HCEC 1CT (cell line): Measurements from ENCODE around the gene FBH1.
"Not testable (repeated sequence)": the region's sequence is repeated elsewhere in the genome, so short reads cannot be mapped to it uniquely, and the experiment has no call there.

Experiments used
- DNase-seq: peaks from one replicate; pipeline ENCODE4 v3.0.0-alpha.2; 2017

Gene FBH1

GRCh38 chr10:5943536-5943935 is 53.5 kb downstream of the FBH1 start:
- DNase-seq = no peak

GRCh38 chr10:5944389-5945189 is 54.5 kb downstream of the FBH1 start:
- peak; percentile 99 for DNase-seq

DNA sequence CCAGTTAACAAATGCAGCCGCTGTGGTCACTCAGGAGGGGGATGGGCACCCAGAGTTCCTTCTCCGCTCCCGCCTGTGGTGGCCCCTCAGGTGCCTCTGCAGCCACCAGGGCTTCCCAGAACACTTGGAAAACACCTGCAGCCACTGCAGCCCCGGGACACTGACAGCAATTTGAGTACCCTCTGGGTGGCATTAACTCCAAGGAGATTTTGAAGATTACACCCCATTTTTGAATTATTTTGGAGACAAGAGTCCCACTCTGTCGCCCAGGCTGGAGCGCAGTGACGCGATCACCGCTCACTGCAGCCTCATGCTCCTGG is 55.1 kb downstream of the FBH1 start:
- DNase-seq = no peak

GRCh38 chr10:5945561-5946418 is 55.7 kb downstream of the FBH1 start:
- peak; percentile 93 for DNase-seq

DNA sequence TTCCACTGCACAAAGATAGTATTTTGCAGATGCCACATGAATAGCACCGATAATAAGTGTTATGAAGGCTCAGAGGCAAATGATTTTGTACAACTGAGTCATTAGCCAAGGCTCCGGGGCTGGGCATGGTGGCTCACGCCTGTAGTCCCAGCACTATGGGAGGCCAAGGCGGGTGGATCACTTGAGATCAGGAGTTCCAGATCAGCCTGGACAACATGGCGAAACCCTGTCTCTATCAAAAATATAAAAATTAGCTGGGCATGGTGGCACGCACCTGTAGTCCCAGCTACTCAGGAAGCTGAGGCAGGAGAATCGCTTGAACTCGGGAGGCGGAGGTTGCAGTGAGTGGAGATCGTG is 56.4 kb downstream of the FBH1 start:
- not testable (repeated sequence) for DNase-seq

DNA sequence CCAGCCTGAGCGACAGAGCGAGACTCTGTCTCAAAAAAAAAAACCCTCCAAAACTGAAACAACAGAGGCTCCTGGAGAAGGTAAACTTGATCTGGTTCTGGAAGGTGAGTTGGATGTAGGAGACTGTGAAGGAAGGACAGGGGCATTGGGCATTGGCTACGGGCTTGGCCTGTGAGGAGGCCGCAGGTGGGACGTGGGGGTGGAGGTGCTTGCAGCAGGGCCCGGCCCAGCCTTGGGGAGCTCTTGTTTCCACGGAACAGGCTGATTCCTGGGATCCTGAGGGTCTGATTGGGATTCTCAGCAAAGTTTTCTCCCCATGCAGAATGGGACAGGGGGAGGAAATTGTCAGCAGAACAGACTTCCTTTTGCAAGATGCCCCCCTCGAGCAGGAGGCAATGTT is 56.7 kb downstream of the FBH1 start:
- no peak for DNase-seq

GRCh38 chr10:5947471-5948207 is 57.6 kb downstream of the FBH1 start:
- DNase-seq = no peak

GRCh38 chr10:5948208-5948585 is 58.2 kb downstream of the FBH1 start:
- no peak for DNase-seq

- peak; percentile 78 for DNase-seq
Measured at GRCh38 chr10:5949009-5949759, 59.1 kb downstream of the FBH1 start.

GRCh38 chr10:5951167-5951711 is 61.2 kb downstream of the FBH1 start:
- DNase-seq = no peak

GRCh38 chr10:5951721-5952407 is 61.8 kb downstream of the FBH1 start:
- DNase-seq = no peak

- DNase-seq = no peak
Measured at GRCh38 chr10:5952731-5953385, 62.8 kb downstream of the FBH1 start.

- DNase-seq = no peak
Measured at GRCh38 chr10:5953676-5954075, 63.6 kb downstream of the FBH1 start.

- no peak for DNase-seq
Measured at GRCh38 chr10:5956146-5956936, 66.3 kb downstream of the FBH1 start.

DNA sequence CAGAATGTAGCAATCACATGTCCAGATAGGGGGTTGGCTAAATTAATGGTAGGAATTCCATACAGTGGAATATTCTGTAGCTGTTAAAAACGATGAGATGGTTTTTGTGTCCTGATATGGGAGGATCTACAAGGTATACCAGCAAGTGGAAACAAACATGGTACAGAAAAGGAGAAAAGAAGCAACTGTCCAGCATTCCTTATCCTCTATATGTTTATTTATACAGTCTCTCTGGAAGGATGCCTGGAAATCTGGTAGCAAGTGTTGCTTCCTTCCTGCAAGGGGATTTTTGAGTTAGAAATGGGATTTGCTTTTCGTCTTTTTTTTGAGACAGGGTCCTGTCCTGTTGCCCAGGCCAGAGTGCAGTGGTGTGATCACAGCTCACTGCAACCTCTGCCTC is 68.0 kb downstream of the FBH1 start:
- peak; percentile 62 for DNase-seq

DNA sequence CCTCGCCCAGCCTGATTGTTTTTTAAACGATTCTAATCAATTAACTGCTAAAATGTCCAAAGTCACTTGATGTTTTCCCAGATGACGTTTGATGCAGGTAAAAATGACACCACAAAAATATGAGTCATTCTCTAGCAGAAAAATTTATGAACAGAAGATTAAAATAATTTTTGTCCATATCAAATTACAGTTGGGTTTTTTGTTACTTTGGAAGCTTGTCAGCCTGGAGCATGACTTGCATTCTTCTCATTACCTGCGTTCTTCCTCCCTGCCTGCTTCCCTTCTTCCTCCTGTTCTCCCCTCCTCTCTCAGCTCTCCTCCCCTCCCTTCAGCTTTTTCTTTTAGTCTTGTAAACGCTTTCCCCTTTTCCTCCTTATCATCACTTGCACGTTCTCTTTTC is 68.6 kb downstream of the FBH1 start:
- DNase-seq = no peak

GRCh38 chr10:5959142-5959541 is 69.1 kb downstream of the FBH1 start:
- DNase-seq = no peak

GRCh38 chr10:5959581-5960069 is 69.6 kb downstream of the FBH1 start:
- DNase-seq = no peak

- DNase-seq = no peak
Measured at GRCh38 chr10:5960070-5960972, 70.3 kb downstream of the FBH1 start.

DNA sequence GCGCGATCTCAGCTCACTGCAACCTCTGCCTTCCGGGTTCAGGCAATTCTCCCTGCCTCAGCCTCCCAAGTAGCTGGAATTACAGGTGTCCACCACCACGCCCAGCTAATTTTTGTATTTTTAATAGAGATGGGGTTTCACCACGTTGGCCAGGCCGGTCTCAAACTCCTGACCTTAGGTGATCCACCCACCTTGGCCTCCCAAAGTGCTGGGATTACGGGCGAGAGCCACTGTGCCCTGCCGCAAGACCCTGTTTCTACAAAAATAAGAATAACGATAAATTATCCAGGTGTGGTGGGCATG is 70.9 kb downstream of the FBH1 start:
- not testable (repeated sequence) for DNase-seq
